GM21526 (cell line): ENCODE results near the gene CCDC90B.

Experiments
- ATAC-seq: cut with Tn5 transposase; IDR thresholded peaks from one replicate; pipeline ENCODE4 v1.9.1; 2021; ENCODE audit warnings: moderate library complexity; ENCODE audit not compliant: unreplicated experiment, low FRiP score

CCDC90B gene

GRCh38 chr11:83249445-83249844, 36.7 kb downstream of the CCDC90B start:
- ATAC-seq, result no peak

- no peak for ATAC-seq
These were observed 44.7 kb downstream of the CCDC90B start for GRCh38 chr11:83241291-83241946.

- ATAC-seq, result no peak
These were observed 48.1 kb downstream of the CCDC90B start for GRCh38 chr11:83238111-83238510.

GRCh38 chr11:83235825-83236224, 50.3 kb downstream of the CCDC90B start:
- ATAC-seq, result no peak

- no peak for ATAC-seq
These were observed 62.7 kb downstream of the CCDC90B start for GRCh38 chr11:83223457-83223856.

GRCh38 chr11:83222499-83222898, 63.7 kb downstream of the CCDC90B start:
- no peak for ATAC-seq

GRCh38 chr11:83221694-83222093, 64.5 kb downstream of the CCDC90B start:
- no peak for ATAC-seq

GRCh38 chr11:83220260-83220659, 65.9 kb downstream of the CCDC90B start:
- no peak for ATAC-seq

- no peak for ATAC-seq
These were observed 67.1 kb downstream of the CCDC90B start for GRCh38 chr11:83219095-83219494.
